SH-SY5Y (cell line): ENCODE results near the gene RBBP8NL.

Experiments used
- GATA2 ChIP-seq: IDR thresholded peaks from 2 replicates; pipeline ENCODE4 v1.6.1; 2011; ENCODE audit warnings: mild to moderate bottlenecking, low read depth, low read length
- GATA3 ChIP-seq: IDR thresholded peaks from 2 replicates; pipeline ENCODE4 v1.6.1; 2011; ENCODE audit warnings: low read depth, mild to moderate bottlenecking, low read length, moderate library complexity

- TF ChIP-seq GATA2 (no peak), GATA3 (no peak)
These were observed 17.2 kb downstream of the RBBP8NL start for GRCh38 chr20:62409931-62410745.
